HG03575 (cell line): ENCODE measurements around the gene TDP2.

ENCODE experiments used
- ATAC-seq: cut with Tn5 transposase; IDR thresholded peaks from one replicate; pipeline ENCODE4 v1.9.1; 2021; ENCODE audit not compliant: unreplicated experiment, insufficient number of reproducible peaks, low FRiP score; ENCODE audit errors: extremely low read depth

Gene TDP2

DNA sequence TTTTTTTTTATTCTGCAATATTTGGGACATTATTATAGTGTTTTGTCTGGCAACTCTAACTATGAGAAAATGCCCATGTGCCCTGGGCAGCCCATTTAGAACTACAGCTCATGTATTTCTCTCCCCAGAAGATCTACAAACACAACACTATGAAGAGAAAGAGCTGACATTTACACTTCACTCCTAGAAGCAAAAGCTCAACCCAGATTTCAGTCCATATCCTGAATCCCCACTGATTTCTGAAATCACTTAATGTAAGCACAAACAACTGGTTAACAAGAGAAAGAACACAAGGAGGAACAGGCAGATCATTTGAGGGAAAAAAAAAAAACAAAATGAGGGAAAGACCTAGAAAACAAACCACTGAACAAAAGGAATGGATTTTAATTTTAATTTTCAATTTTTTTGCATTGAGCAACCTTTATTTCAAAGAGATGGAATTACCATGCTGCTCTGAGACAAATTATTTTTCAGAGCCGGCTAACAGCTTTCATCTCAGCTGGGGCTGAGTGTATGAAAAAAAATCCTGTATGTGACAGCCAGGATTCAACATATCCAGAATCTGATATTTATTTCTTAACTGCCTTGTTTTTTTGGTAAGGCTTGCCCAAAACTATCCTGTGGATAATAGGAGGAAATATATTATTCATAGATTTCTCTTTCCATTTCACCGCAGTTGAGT, 53.2 kb downstream of the TDP2 start:
- no peak for ATAC-seq

DNA sequence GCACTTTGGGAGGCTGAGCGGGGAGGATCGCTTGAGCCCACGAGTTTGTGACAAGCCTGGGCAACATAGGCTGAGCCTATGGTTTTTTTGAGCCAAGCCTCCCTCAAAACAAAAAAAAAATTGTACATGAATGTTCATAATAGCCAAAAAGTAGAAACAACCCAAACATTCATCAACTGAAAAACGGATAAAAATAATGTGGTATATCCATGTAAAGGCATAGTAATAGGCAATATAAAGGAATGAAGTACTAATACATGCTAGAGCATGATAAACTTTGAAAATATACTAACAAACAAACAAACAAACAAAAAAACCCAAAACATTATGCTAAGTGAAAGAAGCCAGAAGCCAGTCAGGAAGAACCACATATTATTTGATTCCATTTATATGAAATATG, 56.0 kb downstream of the TDP2 start:
- ATAC-seq, result no peak

GRCh38 chr6:24607310-24608105, 59.2 kb downstream of the TDP2 start:
- no peak for ATAC-seq

GRCh38 chr6:24606200-24606930, 60.3 kb downstream of the TDP2 start:
- ATAC-seq, result no peak

DNA sequence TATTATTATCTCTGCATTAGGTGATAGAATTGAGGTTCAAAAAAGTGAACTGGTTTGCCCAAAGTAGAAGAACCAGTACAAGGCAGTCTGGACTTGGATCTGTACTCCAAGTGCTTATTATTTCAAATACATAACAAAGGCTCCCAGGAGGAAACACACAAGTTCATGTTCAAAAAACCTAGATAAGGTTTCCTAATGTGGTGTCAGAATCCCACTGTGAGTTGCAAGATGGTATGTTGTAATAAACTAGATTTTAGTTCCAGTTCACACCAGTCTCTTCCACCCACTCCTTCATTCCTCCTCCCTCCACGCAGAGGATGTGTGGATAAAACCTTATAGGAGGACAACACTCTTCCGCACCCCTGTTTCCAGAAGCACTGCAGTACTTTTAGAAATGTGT, 63.5 kb downstream of the TDP2 start:
- ATAC-seq, result no peak

GRCh38 chr6:24600903-24601302, 65.8 kb downstream of the TDP2 start:
- no peak for ATAC-seq
